Erythroblast (primary cell): Measurements from ENCODE around the gene TACSTD2.

Experiments used
- GATA1 ChIP-seq: IDR thresholded peaks from 2 replicates; pipeline ENCODE4 v1.6.1; 2011; ENCODE audit warnings: low read depth, mild to moderate bottlenecking, control low read depth, low read length, moderate library complexity
- POLR2A ChIP-seq: IDR thresholded peaks from 2 replicates; pipeline ENCODE4 v1.6.1; 2011; ENCODE audit warnings: mild to moderate bottlenecking, low read length

DNA sequence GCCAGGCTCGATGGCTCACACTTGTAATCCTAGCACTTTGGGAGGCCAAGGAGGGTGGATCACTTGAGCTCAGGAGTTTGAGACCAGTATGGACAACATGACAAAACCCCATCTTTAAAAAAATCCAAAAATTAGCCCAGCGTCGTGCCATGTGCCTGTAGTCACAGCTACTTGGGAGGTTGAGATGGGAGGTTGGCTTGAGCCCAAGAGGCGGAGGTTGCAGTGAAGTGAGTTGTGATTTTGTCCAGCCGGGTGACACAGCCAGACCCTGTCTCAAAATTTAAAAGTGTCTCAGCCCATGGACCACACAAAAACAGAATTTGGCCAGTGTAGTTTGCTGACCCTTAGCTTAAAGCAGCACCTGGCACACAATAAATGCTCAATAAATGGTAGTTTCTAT lies 11.3 kb upstream of the TACSTD2 start:
- TF ChIP-seq POLR2A (no peak), GATA1 (no peak)
